ENCODE results near the gene HCAR1. TPM values are rescaled to one million over a fixed set of nuclear protein-coding genes. Genes with fewer than 3 reads are reported as not detected.
"Not testable (repeated sequence)": the region's sequence is repeated elsewhere in the genome, so short reads cannot be mapped to it uniquely, and the experiment has no call there.

The HCAR1 gene
- total RNA-seq, 3 donors from 2014 or later: 3.2 to 34.0 (median 20.6) TPM

DNA sequence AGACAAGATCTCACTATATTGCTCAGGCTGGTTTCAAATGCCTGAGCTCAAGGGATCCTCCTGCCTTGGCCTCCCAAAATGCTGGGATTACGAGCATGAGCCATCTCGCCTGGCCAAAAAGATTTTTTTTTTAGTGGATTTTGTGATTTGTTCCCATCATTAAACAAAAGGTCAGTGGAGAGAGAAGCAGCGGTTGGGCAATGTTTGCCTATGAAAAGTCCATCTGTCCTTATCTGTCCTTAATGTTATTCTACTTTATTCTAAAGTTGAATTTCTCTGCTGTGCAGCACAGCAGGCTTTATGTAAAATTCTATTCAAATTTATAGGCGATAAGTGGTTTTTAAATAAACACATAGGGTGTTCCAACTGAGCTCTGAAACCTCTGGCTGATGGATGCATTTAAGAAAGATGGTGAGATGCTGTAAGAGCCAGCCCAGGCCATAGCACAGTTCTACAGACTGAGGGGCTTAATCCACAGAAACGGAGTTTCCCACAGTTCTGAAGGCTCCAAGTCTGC, 46.3 kb downstream of the HCAR1 start:
- Histone ChIP-seq H3K27me3 (no peaks in the 10 kb centered on the region), H3K27ac (no peak overlapping the region), H3K4me3 (no peak overlapping the region), H3K36me3 (no peaks in the 10 kb centered on the region), H3K9me3 (no peaks in the 10 kb centered on the region), H3K4me1 (no peaks in the 10 kb centered on the region)
- no peak for DNase-seq (ENCODE audit: low spot score in 2 of 2)
- intact Hi-C loops (cut with DNase I; ENCODE audit: low total_unique reads): no loop called here
- TF ChIP-seq, protein P1, sequence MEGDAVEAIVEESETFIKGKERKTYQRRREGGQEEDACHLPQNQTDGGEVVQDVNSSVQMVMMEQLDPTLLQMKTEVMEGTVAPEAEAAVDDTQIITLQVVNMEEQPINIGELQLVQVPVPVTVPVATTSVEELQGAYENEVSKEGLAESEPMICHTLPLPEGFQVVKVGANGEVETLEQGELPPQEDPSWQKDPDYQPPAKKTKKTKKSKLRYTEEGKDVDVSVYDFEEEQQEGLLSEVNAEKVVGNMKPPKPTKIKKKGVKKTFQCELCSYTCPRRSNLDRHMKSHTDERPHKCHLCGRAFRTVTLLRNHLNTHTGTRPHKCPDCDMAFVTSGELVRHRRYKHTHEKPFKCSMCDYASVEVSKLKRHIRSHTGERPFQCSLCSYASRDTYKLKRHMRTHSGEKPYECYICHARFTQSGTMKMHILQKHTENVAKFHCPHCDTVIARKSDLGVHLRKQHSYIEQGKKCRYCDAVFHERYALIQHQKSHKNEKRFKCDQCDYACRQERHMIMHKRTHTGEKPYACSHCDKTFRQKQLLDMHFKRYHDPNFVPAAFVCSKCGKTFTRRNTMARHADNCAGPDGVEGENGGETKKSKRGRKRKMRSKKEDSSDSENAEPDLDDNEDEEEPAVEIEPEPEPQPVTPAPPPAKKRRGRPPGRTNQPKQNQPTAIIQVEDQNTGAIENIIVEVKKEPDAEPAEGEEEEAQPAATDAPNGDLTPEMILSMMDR (IDR thresholded peaks at IDR 0.05): no peak
- TF ChIP-seq POLR2A (IDR thresholded peaks at IDR 0.05): no peak
- TF ChIP-seq POLR2AphosphoS5 (IDR thresholded peaks at IDR 0.05): no peak

DNA sequence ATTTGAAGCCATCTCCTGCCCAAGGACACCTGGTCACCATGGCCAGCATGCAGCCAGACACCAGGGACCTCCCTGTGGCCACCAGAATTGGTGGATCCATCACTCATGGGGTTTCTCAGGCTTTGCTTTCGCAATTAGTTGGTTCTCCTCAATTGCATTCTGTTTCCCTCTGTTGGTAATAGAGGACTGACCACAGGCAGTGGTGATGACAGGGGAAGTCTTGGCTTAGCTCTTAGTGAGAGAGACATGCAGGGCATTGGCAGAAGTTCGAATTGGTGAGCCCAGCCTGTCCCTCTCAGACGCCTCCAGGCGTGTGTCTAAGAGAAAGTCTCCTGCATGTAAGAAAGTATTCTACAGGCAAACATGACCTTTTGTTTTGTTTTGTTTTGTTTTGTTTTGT, 48.8 kb downstream of the HCAR1 start:
- H3K27ac ChIP-seq: no peak overlapping the region
- no peak overlapping the region for H3K4me3 ChIP-seq
- no peaks in the 10 kb centered on the region for H3K4me1 ChIP-seq
- no peaks in the 10 kb centered on the region for H3K9me3 ChIP-seq
- no peaks in the 10 kb centered on the region for H3K27me3 ChIP-seq
- intact Hi-C loops (cut with DNase I; ENCODE audit: low total_unique reads): no loop called here
- TF ChIP-seq, protein P1 (IDR thresholded peaks at IDR 0.05): no peak
- TF ChIP-seq POLR2AphosphoS5 (IDR thresholded peaks at IDR 0.05): no peak
- TF ChIP-seq POLR2A (IDR thresholded peaks at IDR 0.05): no peak
- H3K36me3 ChIP-seq: no peaks in the 10 kb centered on the region
- DNase-seq (ENCODE audit: low spot score in 2 of 2): no peak

DNA sequence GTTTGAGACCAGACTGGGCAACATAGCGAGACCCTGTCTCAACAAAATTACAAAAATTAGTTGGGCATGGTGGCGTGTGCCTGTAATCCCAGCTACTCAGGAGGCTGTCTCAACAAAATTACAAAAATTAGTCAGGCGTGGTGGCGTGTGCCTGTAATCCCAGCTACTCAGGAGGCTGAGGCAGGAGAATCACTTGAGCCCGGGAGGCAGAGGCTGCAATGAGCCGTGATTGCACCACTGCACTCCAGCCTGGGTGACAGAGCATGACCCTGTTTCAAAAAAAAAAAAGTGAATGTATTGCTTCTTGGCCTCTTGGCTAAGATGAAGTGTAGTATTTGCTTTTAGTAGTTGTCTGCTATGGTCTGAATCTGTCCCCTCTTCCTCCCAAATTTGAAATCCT, 49.7 kb downstream of the HCAR1 start:
- H3K4me1 ChIP-seq; H3K9me3 ChIP-seq; H3K27ac ChIP-seq; H3K4me3 ChIP-seq; H3K27me3 ChIP-seq; intact Hi-C loops (cut with DNase I; ENCODE audit: low total_unique reads); H3K36me3 ChIP-seq; DNase-seq (ENCODE audit: low spot score in 2 of 2): not testable (repeated sequence)

DNA sequence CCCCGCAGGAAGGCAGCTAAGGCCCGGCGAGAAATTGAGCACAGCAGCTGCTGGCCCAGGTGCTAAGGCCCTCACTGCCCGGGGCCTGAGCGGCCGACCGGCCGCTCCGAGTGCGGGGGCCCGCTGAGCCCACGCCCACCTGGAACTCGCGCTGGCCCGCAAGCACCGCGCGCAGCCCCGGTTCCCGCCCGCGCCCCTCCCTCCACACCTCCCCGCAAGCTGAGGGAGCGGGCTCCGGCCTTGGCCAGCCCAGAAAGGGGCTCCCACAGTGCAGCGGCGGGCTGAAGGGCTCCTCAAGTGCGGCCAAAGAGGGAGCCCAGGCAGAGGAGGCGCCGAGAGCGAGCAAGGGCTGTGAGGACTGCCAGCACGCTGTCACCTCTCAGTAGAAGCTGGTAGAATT, 53.9 kb downstream of the HCAR1 start:
- H3K9me3 ChIP-seq; H3K27ac ChIP-seq; H3K36me3 ChIP-seq; H3K4me1 ChIP-seq; DNase-seq (ENCODE audit: low spot score in 2 of 2); H3K4me3 ChIP-seq; intact Hi-C loops (cut with DNase I; ENCODE audit: low total_unique reads); H3K27me3 ChIP-seq: not testable (repeated sequence)

Other genes with a start within 250 kb of the HCAR1 start
- gene ZCCHC8, start 229.9 kb downstream of the HCAR1 start, total RNA-seq: 10 to 100 TPM; 16.8 to 42.0 (median 30.8) TPM
- 100 to 1,000 TPM in 2 of 3 donors, 10 to 100 TPM in 1; 85.5 to 122 (median 112) TPM for gene RSRC2, start 203.9 kb downstream of the HCAR1 start, total RNA-seq
- 10 to 100 TPM; 15.5 to 36.0 (median 18.0) TPM for gene KNTC1, start 203.6 kb downstream of the HCAR1 start, total RNA-seq
- 10 to 100 TPM in 1 of 3 donors, 1 to 10 TPM in 2; 5.7 to 10.8 (median 6.4) TPM for gene HCAR2, start 27.5 kb downstream of the HCAR1 start, total RNA-seq
- gene HCAR3, start 14.0 kb downstream of the HCAR1 start, total RNA-seq: 1 to 10 TPM in 2 of 3 donors, under 1 TPM in 1; 0.96 to 4.8 (median 2.6) TPM
- gene DENR, start 22.0 kb upstream of the HCAR1 start, total RNA-seq: 10 to 100 TPM; 21.9 to 30.7 (median 28.2) TPM
- gene CCDC62, start 43.7 kb upstream of the HCAR1 start, total RNA-seq: 1 to 10 TPM in 1 of 3 donors, under 1 TPM in 2; 0.66 to 1.9 (median 0.73) TPM
- 10 to 100 TPM; 17.8 to 83.3 (median 49.5) TPM for gene HIP1R, start 104.6 kb upstream of the HCAR1 start, total RNA-seq
- gene VPS37B, start 165.3 kb upstream of the HCAR1 start, total RNA-seq: 10 to 100 TPM; 15.4 to 37.8 (median 34.4) TPM
- 1 to 10 TPM in 2 of 3 donors, under 1 TPM in 1; 0.96 to 8.6 (median 6.2) TPM for gene ABCB9, start 235.6 kb upstream of the HCAR1 start, total RNA-seq
- gene OGFOD2, start 244.4 kb upstream of the HCAR1 start, total RNA-seq: 10 to 100 TPM in 2 of 3 donors, 1 to 10 TPM in 1; 9.0 to 16.5 (median 12.1) TPM
- 100 to 1,000 TPM; 196 to 279 (median 234) TPM for gene ARL6IP4, start 249.8 kb upstream of the HCAR1 start, total RNA-seq